Brain pericyte (primary cell): ENCODE measurements around the gene USP19.
A peak's percentile ranks its signal among the peaks of the same experiment; 100 is the strongest.

Experiments used
- DNase-seq: peaks from one replicate; pipeline ENCODE4 v3.0.0-alpha.2; 2012; ENCODE audit warnings: low read depth, low spot score

USP19 gene

GRCh38 chr3:49134471-49135265, 14.0 kb upstream of the USP19 start:
- no peak for DNase-seq

GRCh38 chr3:49133226-49133951, 12.8 kb upstream of the USP19 start:
- DNase-seq = peak; percentile 70

GRCh38 chr3:49132437-49133225, 12.0 kb upstream of the USP19 start, which contains the start of gene LAMB2:
TSS of gene LAMB2 (minus strand) at chr3:49133050. CDS start at chr3:49132867, 183 bp downstream.
- DNase-seq = no peak

- DNase-seq = no peak
Observed at GRCh38 chr3:49132073-49132436, 11.4 kb upstream of the USP19 start.

- DNase-seq = no peak
Observed at GRCh38 chr3:49131576-49131975, 11.0 kb upstream of the USP19 start.

- DNase-seq = no peak
Observed at GRCh38 chr3:49131040-49131439, 10.4 kb upstream of the USP19 start.

- no peak for DNase-seq
Observed at GRCh38 chr3:49124991-49125670, 4.5 kb upstream of the USP19 start.

GRCh38 chr3:49124203-49124602, 3.6 kb upstream of the USP19 start:
- no peak for DNase-seq

- no peak for DNase-seq
Observed at GRCh38 chr3:49123687-49124086, 3.1 kb upstream of the USP19 start.

- no peak for DNase-seq
Observed at GRCh38 chr3:49122886-49123545, 2.4 kb upstream of the USP19 start.

- DNase-seq = no peak
Observed at GRCh38 chr3:49122451-49122850, 1.8 kb upstream of the USP19 start.

- no peak for DNase-seq
Observed at GRCh38 chr3:49122022-49122421, 1.4 kb upstream of the USP19 start.

GRCh38 chr3:49121132-49121736, 611 bp upstream of the USP19 start:
- DNase-seq = no peak

GRCh38 chr3:49120096-49120437, 556 bp downstream of the USP19 start:
- DNase-seq = no peak

- no peak for DNase-seq
Observed at GRCh38 chr3:49119439-49119838, 1.2 kb downstream of the USP19 start.

GRCh38 chr3:49119036-49119435, 1.6 kb downstream of the USP19 start:
- DNase-seq = no peak

GRCh38 chr3:49112262-49112661, 8.4 kb downstream of the USP19 start:
- no peak for DNase-seq

- DNase-seq = no peak
Observed at GRCh38 chr3:49111347-49111746, 9.3 kb downstream of the USP19 start.

- no peak for DNase-seq
Observed at GRCh38 chr3:49110780-49111179, 9.8 kb downstream of the USP19 start.

GRCh38 chr3:49108346-49108745, 12.3 kb downstream of the USP19 start:
- no peak for DNase-seq
